Psoas muscle (tissue), 8 donors: ENCODE measurements around the gene POLR3B. TPM values are rescaled to one million over a fixed set of nuclear protein-coding genes. Genes with fewer than 3 reads are reported as not detected.
"Not testable (repeated sequence)": the region's sequence is repeated elsewhere in the genome, so short reads cannot be mapped to it uniquely, and the experiment has no call there.

Experiments
- ATAC-seq, 4 donors: fragments of 200-7000 bp; cut with Tn5 transposase; one replicate each; pipeline ENCODE4 v1.9.1; 2020; ENCODE audit warnings: moderate library complexity in 3 of 4, mild to moderate bottlenecking in 2 of 4
- DNase-seq, 2 donors: peaks; one replicate each; pipeline ENCODE4 v3.0.0-alpha.2; 2020
- H3K27ac ChIP-seq: fragments of 200-600 bp; one replicate; pipeline ENCODE4 v1.8.0; 2022
- H3K27me3 ChIP-seq, 3 donors: fragments of 200-600 bp in 1 of 3; one replicate each; pipeline versions ENCODE4 v1.6.1 to v1.8.0; 2013 to 2022; ENCODE audit warnings: low read length in 2 of 3, mild to moderate bottlenecking in 2 of 3, moderate library complexity in 1 of 3; ENCODE audit not compliant: insufficient read depth in 3 of 3
- H3K36me3 ChIP-seq, 2 donors: fragments of 200-600 bp in 1 of 2; one replicate each; pipeline versions ENCODE4 v1.6.1 to v1.8.0; 2013 to 2022; ENCODE audit warnings: low read depth in 1 of 2, mild to moderate bottlenecking in 1 of 2, moderate library complexity in 1 of 2; ENCODE audit not compliant: insufficient read depth in 1 of 2
- H3K4me1 ChIP-seq: fragments of 200-600 bp; one replicate; pipeline ENCODE4 v1.8.0; 2022
- H3K4me3 ChIP-seq: fragments of 200-600 bp; one replicate; pipeline ENCODE4 v1.8.0; 2022; ENCODE audit warnings: mild to moderate bottlenecking
- H3K9me3 ChIP-seq: fragments of 200-600 bp; one replicate; pipeline ENCODE4 v1.8.0; 2022
- CTCF ChIP-seq: fragments of 200-600 bp; IDR thresholded peaks from one replicate; pipeline ENCODE4 v1.8.0; 2022; ENCODE audit warnings: antibody characterized with exemption
- WGBS, 3 donors: extraction: QIAGEN DNeasy Blood & Tissue Kit; methylation state at CpG; one replicate each; pipeline versions ENCODE4 v1.1.6 to v1.1.7; 2013; 5-methylcytosine and 5-hydroxymethylcytosine counted together
- intact Hi-C, 2 donors: fragments of 100-400 bp; cut with DNase I; formaldehyde crosslinking; loops; one replicate each; pipeline versions ENCODE4 v1.11.0 to v1.14.2; 2022
- polyA plus RNA-seq, 3 donors: library from polyadenylated mRNA; stranded (reverse); fragments of 200-250 nt; gene quantifications; one replicate each; pipeline ENCODE4 v1.2.3, GENCODE V29; 2013
- total RNA-seq, 4 donors: library from RNA; stranded (reverse); fragmentation: NEBNext Ultra II Directional in 2 of 4; extraction: Animal tissue kit (Norgen Biotek cat#: 25700) in 2 of 4; gene quantifications; one replicate each; pipeline versions ENCODE4 v1.2.1 to v1.2.4, GENCODE V29; 2021 to 2023
- donor health status: healthy with polysubstance abuse.
- donor health status: DM: no; HTN: no; CAD: no; lungs with moderate emphysema.
- donor health status: Bipolar disorder and iron deficiency.
- donor health status: healthy.
- donor health status: DM: yes; HTN: yes; CAD: no.
- donor health status: DM: no; HTN: no; CAD: no.
- donor health status: DM: no; HTN: no; CAD: no.
- donor health status: DM: yes; HTN: yes; CAD: no.

POLR3B gene
- total and polyA plus RNA-seq, 7 donors: 3.6 to 14.0 (median 6.7) TPM

GRCh38 chr12:106477627-106478026 is 120.1 kb downstream of the POLR3B start:
- DNase-seq: not testable (repeated sequence)
- WGBS, 3 donors: 95 to 99% (median 96%) methylated on average over 14 to 18 of the region's 18 CpGs

GRCh38 chr12:106480251-106480650 is 122.7 kb downstream of the POLR3B start:
- no peak for ATAC-seq
- WGBS, 3 donors: 93 to 100% (median 100%) methylated on average over 1 of the region's 1 CpG
- DNase-seq: no peak
- no peak for TF ChIP-seq CTCF
- Histone ChIP-seq H3K4me3 (no peak overlapping the region), H3K36me3 (peaks cover 2 to 9% of the 10 kb centered on the region in 2 donors), H3K27ac (no peak overlapping the region), H3K9me3 (no peaks in the 10 kb centered on the region), H3K4me1 (no peaks in the 10 kb centered on the region), H3K27me3 (no peaks in the 10 kb centered on the region)
- intact Hi-C loops: no loop called here

More at GRCh38 chr12:106477627-106478026, 120.1 kb downstream of the POLR3B start:
- ATAC-seq, H3K27me3 ChIP-seq, H3K36me3 ChIP-seq, intact Hi-C loops, H3K9me3 ChIP-seq, H3K4me1 ChIP-seq, H3K27ac ChIP-seq, H3K4me3 ChIP-seq: not testable (repeated sequence)

- ATAC-seq: no peak
- intact Hi-C loops: no loop called here
- 90 to 94% (median 94%) methylated on average over 6 of the region's 6 CpGs for WGBS, 3 donors
Observed at GRCh38 chr12:106481246-106481645, 123.7 kb downstream of the POLR3B start.

GRCh38 chr12:106487664-106488063 is 130.1 kb downstream of the POLR3B start:
- DNase-seq (no peak), ATAC-seq (no peak)
- H3K4me1 ChIP-seq: no peaks in the 10 kb centered on the region
- no peak for TF ChIP-seq CTCF
- intact Hi-C loops: no loop called here
- H3K27ac ChIP-seq: no peak overlapping the region
- peaks cover 0 to 2% of the 10 kb centered on the region in 2 donors for H3K36me3 ChIP-seq
- no peak overlapping the region for H3K4me3 ChIP-seq
- WGBS, 3 donors: 97 to 100% (median 98%) methylated on average over 5 of the region's 5 CpGs
- no peaks in the 10 kb centered on the region for H3K27me3 ChIP-seq
- no peaks in the 10 kb centered on the region for H3K9me3 ChIP-seq

More at GRCh38 chr12:106481246-106481645, 123.7 kb downstream of the POLR3B start:
- Histone ChIP-seq H3K9me3 (no peaks in the 10 kb centered on the region), H3K27ac (no peak overlapping the region), H3K4me1 (no peaks in the 10 kb centered on the region), H3K36me3 (peaks cover 2 to 9% of the 10 kb centered on the region in 2 donors), H3K27me3 (no peaks in the 10 kb centered on the region), H3K4me3 (no peak overlapping the region)
- no peak for TF ChIP-seq CTCF
- DNase-seq: no peak

GRCh38 chr12:106488884-106489283 is 131.3 kb downstream of the POLR3B start:
- 82 to 90% (median 86%) methylated on average over 3 of the region's 3 CpGs for WGBS, 3 donors
- ATAC-seq (no peak), DNase-seq (no peak)
- Histone ChIP-seq H3K27ac (no peak overlapping the region), H3K4me3 (no peak overlapping the region), H3K4me1 (no peaks in the 10 kb centered on the region), H3K9me3 (no peaks in the 10 kb centered on the region), H3K36me3 (no peaks in the 10 kb centered on the region), H3K27me3 (no peaks in the 10 kb centered on the region)
- intact Hi-C loops: no loop called here
- TF ChIP-seq CTCF: no peak
